GM21515 (cell line): ENCODE measurements around the gene KLRK1.
"Not testable (repeated sequence)": the region's sequence is repeated elsewhere in the genome, so short reads cannot be mapped to it uniquely, and the experiment has no call there.

ENCODE experiments used
- ATAC-seq: cut with Tn5 transposase; IDR thresholded peaks from one replicate; pipeline ENCODE4 v1.9.1; 2021; ENCODE audit not compliant: unreplicated experiment

KLRK1 gene

DNA sequence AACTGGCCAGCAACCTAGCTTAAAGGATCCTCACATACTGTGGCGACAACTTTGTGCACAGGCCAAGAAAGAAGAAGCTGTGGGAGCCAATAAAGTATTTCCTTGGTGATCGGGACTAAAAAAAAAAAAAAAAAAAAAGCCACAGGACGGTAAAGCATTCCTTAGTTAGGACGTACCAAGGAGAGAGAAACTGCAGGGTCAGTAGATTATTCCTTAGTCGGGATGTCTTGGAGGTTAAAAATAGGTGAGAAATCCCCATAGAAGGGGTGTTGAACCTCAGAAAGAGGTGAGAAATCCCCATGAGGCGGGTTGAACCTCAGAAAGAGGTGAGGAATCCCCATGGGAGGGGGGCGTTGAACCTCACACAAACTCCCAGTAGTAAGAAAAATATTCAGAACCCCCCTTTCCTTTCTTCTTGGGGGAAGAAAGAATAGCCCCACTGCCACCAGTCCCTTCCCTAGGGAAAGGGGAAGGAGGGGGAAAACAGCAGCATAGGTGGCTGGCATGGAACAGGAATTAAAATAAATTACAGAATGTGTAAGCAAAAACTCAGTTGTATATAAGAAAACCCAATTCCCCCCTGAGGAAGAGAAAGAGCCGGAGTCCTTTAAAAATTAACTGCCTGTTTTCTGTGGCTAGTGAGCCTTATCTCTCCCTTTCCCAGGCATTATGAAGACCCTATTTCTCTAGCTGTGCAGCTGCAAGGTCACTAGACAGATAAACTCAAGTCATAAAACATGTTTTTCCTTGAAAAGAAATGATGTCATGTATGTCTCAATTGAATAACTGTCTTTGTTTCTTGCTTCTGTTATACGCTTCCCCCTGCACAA lies 26.8 kb downstream of the KLRK1 start:
- no peak for ATAC-seq

- ATAC-seq: no peak
These were observed 27.5 kb downstream of the KLRK1 start for GRCh38 chr12:10362325-10362724.

- ATAC-seq: no peak
These were observed 28.2 kb downstream of the KLRK1 start for GRCh38 chr12:10361622-10362021.

DNA sequence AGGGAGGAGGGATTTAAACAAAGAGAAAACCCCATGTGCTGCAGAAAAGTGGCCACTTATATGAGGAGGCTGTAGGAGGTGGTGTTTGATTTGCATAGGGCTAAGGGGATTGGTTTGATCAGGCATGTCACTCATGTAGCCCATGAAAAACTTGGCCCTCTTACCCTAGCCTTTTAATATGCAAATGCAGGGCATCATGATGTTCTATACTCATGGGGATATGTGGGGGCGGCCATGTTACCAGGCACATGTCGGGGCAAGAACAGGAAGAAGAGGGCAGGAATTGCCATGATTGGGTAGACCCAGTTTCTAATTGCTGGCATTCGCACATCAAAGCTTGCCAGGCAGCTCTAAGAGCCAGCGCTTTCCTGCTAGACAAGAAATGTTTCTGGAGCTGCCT lies 28.8 kb downstream of the KLRK1 start:
- no peak for ATAC-seq

DNA sequence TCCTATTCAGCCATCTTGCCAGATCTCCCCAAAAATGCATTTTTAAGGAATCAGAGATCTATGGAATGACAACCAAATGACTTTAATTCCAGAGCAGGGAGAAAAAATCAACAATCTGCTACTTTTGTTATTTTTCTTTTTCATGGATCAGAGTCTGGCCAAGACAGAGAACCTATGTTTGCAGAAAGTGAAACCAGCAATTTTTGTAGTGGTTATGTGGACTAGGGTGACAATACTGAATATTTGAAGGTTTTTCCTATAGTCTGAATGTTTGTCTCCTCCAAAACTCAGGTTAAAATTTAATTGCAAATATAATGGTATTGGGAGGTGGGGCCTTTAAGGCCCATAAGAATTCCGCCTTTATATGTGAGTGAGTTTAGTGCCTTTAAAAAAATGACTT lies 30.9 kb downstream of the KLRK1 start:
- ATAC-seq: no peak

- ATAC-seq: no peak
These were observed 31.7 kb downstream of the KLRK1 start for GRCh38 chr12:10358131-10358530.

DNA sequence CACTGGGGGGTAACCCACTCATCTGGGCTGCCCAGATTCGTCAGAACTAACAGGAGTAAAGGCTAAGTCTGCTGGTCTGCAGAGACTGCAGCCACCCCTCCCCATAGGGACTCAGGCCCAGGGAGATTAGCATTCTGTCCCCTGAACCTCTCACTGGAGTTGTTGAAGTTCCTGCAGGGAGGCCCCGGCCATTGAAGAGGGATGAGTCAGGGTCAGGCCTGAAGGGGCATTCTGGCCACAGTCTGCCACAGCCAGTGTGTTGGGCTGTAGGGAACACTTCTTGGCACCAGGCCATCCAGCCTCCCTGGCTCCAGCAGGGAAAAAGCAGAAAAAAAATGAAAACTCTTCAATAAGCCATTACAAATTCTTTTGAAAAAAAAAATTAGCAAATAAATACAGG lies 35.3 kb downstream of the KLRK1 start:
- no peak for ATAC-seq

- no peak for ATAC-seq
These were observed 35.8 kb downstream of the KLRK1 start for GRCh38 chr12:10354071-10354470.

DNA sequence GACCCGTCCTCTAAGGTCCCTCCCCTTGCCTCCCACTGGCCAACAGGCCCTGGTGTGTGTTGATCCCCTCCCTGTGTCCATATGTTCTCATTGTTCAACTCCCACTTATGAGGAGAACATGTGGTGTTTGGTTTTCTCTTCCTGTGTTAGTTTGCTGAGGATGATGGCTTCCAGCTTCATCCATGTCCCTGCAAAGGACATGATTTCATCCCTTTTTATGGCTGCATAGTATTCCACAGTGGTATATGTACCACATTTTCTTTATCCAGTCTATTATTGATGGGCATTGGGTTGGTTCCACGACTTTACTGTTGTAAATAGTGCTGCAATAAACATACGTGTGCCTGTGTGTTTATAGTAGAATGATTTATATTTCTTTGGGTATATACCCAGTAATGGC lies 38.4 kb downstream of the KLRK1 start:
- ATAC-seq: not testable (repeated sequence)

GRCh38 chr12:10341892-10342509 lies 47.8 kb downstream of the KLRK1 start:
- no peak for ATAC-seq

DNA sequence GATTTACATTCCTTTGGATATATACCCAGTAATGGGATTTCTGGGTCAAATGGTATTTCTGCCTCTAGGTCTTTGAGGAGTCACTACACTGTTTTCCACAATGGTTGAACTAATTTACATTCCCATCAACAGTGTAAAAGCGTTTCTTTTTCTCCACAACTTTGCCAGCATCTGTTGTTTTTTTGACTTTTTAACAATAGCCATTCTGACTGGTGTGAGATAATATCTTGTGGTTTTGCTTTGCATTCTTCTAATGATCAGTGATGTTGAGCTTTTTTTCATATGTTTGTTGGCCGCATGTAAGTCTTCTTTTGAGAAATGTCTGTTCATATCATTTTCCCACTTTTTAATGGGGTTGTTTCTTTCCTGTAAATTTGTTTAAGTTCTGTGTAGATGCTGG lies 48.9 kb downstream of the KLRK1 start:
- ATAC-seq: not testable (repeated sequence)

- ATAC-seq: no peak
These were observed 50.6 kb downstream of the KLRK1 start for GRCh38 chr12:10339053-10339840.

DNA sequence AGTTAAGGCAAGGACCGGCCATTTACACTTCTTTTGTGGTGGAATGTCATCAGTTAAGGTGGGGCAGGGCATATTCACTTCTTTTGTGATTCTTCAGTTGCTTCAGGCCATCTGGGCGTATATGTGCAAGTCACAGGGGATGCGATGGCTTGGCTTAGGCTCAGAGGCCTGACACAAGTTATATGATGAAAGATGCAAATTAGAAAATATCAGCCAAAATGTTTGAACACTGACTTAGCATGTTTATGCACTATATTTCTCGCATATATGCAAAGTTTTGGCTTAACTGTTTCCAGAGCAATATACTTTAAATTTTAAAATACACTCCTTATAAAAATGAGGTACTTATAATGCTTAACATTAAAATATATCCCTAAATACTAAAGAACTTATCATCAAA lies 51.4 kb downstream of the KLRK1 start:
- not testable (repeated sequence) for ATAC-seq

DNA sequence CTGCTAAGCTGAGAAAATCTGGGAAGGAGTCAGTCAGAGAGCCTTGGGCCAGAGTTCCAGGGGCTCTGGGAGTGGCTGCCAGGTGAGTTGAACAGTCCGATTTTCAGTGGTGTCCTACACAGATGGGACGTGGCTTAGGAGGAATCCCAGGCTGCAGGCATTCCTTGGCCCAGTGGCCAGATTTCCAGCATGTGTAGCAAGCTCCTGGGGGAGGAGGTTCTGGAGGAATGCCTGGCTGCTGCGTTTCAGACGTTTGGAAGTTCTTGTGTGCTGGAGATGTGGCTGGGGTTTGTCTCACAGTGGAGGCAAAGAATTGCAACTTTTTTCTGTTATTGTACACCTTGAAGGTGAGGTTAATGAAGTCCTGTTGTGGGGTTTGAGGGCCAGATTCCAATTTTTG lies 53.6 kb downstream of the KLRK1 start:
- ATAC-seq: not testable (repeated sequence)

DNA sequence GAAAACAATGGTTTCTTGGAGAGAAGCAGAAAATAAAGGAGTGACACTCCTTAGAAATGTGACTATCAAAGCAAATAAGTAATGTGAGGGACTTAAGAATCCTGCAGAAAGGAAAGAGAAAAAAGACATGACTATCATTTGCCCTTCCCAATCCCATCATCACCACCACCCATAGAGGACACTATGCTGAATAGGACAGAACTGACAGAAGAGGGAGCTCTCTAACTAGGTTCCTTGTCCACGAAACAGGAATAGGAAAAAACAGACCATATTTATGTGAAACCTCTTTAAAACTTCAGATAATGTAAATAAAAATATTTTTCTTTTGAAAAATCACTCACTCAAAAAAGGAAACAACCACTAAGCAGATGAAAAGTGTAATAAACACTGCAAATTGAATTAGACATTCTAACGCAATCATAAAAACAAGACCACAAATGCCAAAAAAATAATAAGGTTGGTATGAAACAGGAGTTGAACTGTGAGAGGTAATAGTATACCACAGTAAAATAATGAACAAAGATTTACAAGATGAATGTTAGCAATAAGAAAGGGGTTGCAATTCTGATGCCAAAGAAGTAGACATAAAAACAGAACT lies 58.1 kb downstream of the KLRK1 start:
- no peak for ATAC-seq

- ATAC-seq: not testable (repeated sequence)
These were observed 61.1 kb downstream of the KLRK1 start for GRCh38 chr12:10328691-10329090.
